ENCODE results near the gene ANXA4.
"Not testable (repeated sequence)": the region's sequence is repeated elsewhere in the genome, so short reads cannot be mapped to it uniquely, and the experiment has no call there.

The ANXA4 gene

DNA sequence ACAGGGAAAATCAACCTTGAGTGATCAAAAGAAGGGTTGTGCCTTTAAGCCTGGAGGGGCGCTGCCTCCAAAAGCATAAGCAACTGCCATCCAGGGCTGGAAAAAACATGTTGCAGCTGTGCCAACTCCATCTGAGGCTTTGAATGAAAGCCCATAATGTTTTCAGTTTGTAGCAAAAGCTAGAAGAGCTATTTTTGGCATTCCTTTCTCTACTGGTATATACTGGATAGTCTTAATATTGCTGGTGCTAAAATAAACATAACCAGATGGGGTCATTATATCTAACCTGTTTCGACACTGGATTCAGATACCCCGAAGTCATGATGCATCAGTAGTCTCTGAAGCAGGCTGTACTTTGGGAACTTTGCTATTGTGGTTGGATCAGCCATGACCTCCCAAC, 25.1 kb downstream of the ANXA4 start:
- no peak overlapping the region for H3K9ac ChIP-seq (ENCODE audit: insufficient read length)
- TF ChIP-seq EZH2 (IDR thresholded peaks at IDR 0.05) = no peak
- TF ChIP-seq POLR2AphosphoS5 (IDR thresholded peaks at IDR 0.05; ENCODE audit: borderline replicate concordance, low read depth, low read length) = no peak
- no peak for TF ChIP-seq FOXP2 (optimal IDR thresholded peaks at IDR 0.05; ENCODE audit: control extremely low read depth, extremely low read length, insufficient read depth)
- no peaks in the 10 kb centered on the region for H3K9me3 ChIP-seq (ENCODE audit: low read depth, low read length)
- no peak overlapping the region for H3K4me3 ChIP-seq
- no peaks in the 10 kb centered on the region for H3K36me3 ChIP-seq (ENCODE audit: insufficient read depth, low read length)
- no peak overlapping the region for H3K27ac ChIP-seq
- no peak for DNase-seq (ENCODE audit: low read depth, low spot score)

DNA sequence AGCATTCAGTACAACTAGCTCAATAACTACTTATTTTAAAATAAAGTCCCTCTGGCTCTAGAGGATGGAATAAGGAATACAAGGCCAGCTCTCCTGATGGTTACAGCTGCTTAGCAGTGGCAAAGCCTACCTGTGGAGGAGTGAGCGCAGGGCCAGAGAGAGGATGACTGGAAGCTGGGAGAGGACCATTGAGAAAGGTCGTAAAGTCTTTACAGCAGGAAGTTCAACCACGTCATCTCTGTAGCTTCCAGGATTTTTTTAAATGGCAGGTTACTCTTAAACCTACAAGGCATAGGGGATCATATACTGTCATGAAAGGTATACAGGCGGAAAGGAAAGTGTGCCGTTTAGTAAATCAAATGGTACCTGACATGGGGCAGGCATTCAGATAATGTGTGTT, 26.3 kb downstream of the ANXA4 start:
- H3K36me3 ChIP-seq (ENCODE audit: insufficient read depth, low read length) = no peaks in the 10 kb centered on the region
- no peaks in the 10 kb centered on the region for H3K9me3 ChIP-seq (ENCODE audit: low read depth, low read length)
- DNase-seq (ENCODE audit: low read depth, low spot score) = no peak
- H3K4me3 ChIP-seq = no peak overlapping the region
- H3K9ac ChIP-seq (ENCODE audit: insufficient read length) = no peak overlapping the region
- no peak overlapping the region for H3K27ac ChIP-seq
- TF ChIP-seq POLR2AphosphoS5 (IDR thresholded peaks at IDR 0.05; ENCODE audit: borderline replicate concordance, low read depth, low read length) (no peak), EZH2 (IDR thresholded peaks at IDR 0.05) (no peak), FOXP2 (optimal IDR thresholded peaks at IDR 0.05; ENCODE audit: control extremely low read depth, extremely low read length, insufficient read depth) (no peak)

DNA sequence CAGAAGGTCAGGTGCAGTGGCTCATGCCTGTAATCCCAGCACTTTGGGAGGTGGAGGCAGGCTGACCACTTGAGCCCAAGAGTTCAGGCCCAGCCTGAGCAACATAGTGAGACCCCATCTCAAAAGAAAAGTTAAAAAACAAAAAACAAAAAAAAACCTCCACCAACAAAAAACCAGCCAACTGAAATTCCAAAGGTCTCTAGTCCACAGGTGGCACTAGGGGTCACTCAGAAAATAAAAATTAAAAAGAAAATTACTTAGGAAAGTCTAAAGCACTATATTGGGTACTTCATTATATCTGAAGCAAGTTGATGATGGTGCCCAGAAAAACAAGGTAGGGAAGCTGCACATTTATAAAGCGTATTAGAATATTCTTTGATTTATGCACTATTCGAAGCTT, 26.9 kb downstream of the ANXA4 start:
- Histone ChIP-seq H3K9me3 (ENCODE audit: low read depth, low read length) (no peaks in the 10 kb centered on the region), H3K4me3 (no peak overlapping the region), H3K36me3 (ENCODE audit: insufficient read depth, low read length) (no peaks in the 10 kb centered on the region), H3K9ac (ENCODE audit: insufficient read length) (no peak overlapping the region), H3K27ac (no peak overlapping the region)
- no peak for DNase-seq (ENCODE audit: low read depth, low spot score)
- no peak for TF ChIP-seq FOXP2 (optimal IDR thresholded peaks at IDR 0.05; ENCODE audit: control extremely low read depth, extremely low read length, insufficient read depth)
- TF ChIP-seq EZH2 (IDR thresholded peaks at IDR 0.05) = no peak
- TF ChIP-seq POLR2AphosphoS5 (IDR thresholded peaks at IDR 0.05; ENCODE audit: borderline replicate concordance, low read depth, low read length) = no peak

DNA sequence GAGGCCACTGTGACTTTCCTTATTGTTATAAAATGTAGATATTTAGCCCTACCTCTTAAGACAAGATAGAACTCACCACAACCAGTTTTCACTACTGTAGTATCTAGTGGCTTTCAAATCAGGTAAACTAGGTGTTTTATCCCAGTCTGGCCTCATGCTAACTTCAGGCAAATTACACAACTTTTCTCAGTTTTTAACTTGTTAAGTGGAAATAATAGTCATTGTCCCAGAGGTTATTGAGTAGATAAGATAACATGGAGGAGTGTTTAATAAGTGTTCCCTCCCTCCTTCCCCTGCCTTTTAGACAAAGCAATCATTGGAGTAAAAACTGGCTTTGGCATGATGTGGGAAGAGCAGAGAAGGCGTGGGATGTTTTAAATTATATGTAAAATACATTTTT, 27.3 kb downstream of the ANXA4 start:
- TF ChIP-seq EZH2 (IDR thresholded peaks at IDR 0.05) = no peak
- TF ChIP-seq FOXP2 (optimal IDR thresholded peaks at IDR 0.05; ENCODE audit: control extremely low read depth, extremely low read length, insufficient read depth) = no peak
- no peak for TF ChIP-seq POLR2AphosphoS5 (IDR thresholded peaks at IDR 0.05; ENCODE audit: borderline replicate concordance, low read depth, low read length)
- Histone ChIP-seq H3K9me3 (ENCODE audit: low read depth, low read length) (no peaks in the 10 kb centered on the region), H3K4me3 (no peak overlapping the region), H3K27ac (no peak overlapping the region), H3K36me3 (ENCODE audit: insufficient read depth, low read length) (no peaks in the 10 kb centered on the region), H3K9ac (ENCODE audit: insufficient read length) (no peak overlapping the region)
- no peak for DNase-seq (ENCODE audit: low read depth, low spot score)

DNA sequence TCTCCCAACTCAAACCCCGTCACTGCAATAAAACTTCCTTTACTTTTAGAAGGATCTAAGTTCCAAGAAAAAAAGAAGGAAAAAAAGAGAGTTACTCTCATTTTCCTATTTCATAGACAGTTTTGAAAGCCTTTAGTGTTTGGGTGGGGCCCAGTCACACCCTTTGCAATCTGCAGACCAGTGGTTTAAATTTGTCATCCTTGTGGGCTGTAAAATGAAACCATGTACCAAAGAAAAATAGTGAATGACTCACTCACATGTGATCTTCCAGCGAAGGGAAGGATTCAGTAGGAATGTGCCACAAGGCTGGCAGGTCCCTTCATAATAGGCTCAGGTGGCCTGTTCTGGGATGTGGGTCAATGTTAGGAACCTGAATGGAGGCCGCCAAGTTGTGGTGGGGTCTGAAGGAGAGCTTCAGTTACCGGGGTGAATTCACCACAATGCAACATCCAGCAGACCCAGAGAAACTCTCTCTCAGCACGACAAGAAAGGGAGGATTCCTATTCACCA, 28.3 kb downstream of the ANXA4 start:
- Histone ChIP-seq H3K36me3 (ENCODE audit: insufficient read depth, low read length) (no peaks in the 10 kb centered on the region), H3K9me3 (ENCODE audit: low read depth, low read length) (no peaks in the 10 kb centered on the region), H3K4me3 (no peak overlapping the region), H3K27ac (no peak overlapping the region), H3K9ac (ENCODE audit: insufficient read length) (no peak overlapping the region)
- no peak for TF ChIP-seq POLR2AphosphoS5 (IDR thresholded peaks at IDR 0.05; ENCODE audit: borderline replicate concordance, low read depth, low read length)
- DNase-seq (ENCODE audit: low read depth, low spot score) = no peak

DNA sequence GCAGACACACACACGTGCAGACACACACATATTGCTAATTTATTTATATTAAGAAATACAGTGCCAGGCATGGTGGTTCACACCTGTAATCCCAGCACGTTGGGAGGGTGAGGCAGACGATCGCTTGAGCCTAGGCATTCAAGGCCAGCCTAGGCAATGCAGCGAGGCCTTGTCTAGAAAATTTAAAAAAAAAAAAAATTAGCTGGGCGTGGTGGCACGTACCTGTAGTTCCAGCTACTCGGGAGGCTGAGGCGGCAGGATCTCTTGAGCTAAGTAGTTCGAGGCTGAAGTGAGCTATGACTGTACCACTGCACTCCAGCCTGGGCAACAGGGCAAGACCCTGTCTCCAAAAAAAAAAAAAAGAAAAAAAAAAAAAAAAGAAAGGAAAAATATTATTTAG, 28.8 kb downstream of the ANXA4 start:
- Histone ChIP-seq H3K4me3 (no peak overlapping the region), H3K9me3 (ENCODE audit: low read depth, low read length) (no peaks in the 10 kb centered on the region), H3K9ac (ENCODE audit: insufficient read length) (no peak overlapping the region), H3K36me3 (ENCODE audit: insufficient read depth, low read length) (no peaks in the 10 kb centered on the region), H3K27ac (no peak overlapping the region)
- TF ChIP-seq FOXP2 (optimal IDR thresholded peaks at IDR 0.05; ENCODE audit: control extremely low read depth, extremely low read length, insufficient read depth) (no peak), POLR2AphosphoS5 (IDR thresholded peaks at IDR 0.05; ENCODE audit: borderline replicate concordance, low read depth, low read length) (no peak), EZH2 (IDR thresholded peaks at IDR 0.05) (no peak)
- no peak for DNase-seq (ENCODE audit: low read depth, low spot score)

DNA sequence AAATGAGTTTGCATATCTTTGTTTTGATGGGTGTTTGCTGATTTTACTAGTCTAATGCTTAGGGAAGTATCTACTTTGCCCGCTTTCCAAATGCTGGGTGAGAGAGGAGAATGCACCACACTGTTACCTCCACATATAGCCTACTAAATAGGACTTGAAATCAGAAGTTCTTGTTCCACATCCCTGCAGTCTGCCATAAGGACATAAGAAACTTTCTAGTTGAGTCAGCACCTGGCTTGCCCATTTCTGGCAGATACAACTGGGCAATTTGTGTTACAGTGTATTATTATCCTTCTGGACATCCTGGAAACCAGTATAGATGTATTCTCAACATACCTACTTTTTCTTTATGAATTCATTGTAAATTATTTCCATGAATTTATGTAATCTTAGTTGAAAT, 29.5 kb downstream of the ANXA4 start:
- TF ChIP-seq FOXP2 (optimal IDR thresholded peaks at IDR 0.05; ENCODE audit: control extremely low read depth, extremely low read length, insufficient read depth) (no peak), EZH2 (IDR thresholded peaks at IDR 0.05) (no peak), POLR2AphosphoS5 (IDR thresholded peaks at IDR 0.05; ENCODE audit: borderline replicate concordance, low read depth, low read length) (no peak)
- H3K4me3 ChIP-seq = no peak overlapping the region
- H3K27ac ChIP-seq = no peak overlapping the region
- H3K9me3 ChIP-seq (ENCODE audit: low read depth, low read length) = no peaks in the 10 kb centered on the region
- DNase-seq (ENCODE audit: low read depth, low spot score) = no peak
- H3K36me3 ChIP-seq (ENCODE audit: insufficient read depth, low read length) = no peaks in the 10 kb centered on the region
- no peak overlapping the region for H3K9ac ChIP-seq (ENCODE audit: insufficient read length)

DNA sequence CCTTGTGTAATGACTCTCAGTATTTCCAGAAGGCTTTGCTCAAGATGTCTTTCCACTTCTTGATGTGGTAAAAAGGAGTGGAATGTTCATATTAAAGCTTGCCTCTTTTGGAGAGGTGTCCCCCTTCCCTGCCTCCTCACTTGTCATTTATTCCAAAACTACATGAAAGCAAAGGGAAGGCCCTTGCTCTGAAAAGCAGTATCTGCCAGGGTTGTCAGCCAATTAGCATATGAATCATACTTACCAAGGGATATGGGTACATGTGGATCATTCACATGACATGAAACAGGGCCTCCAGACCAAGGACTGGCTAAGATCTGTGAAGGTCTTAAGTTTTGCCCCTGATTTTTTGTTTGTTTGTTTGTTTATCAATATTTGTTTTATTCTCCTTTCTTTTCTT, 31.3 kb downstream of the ANXA4 start:
- no peak overlapping the region for H3K9ac ChIP-seq (ENCODE audit: insufficient read length)
- H3K36me3 ChIP-seq (ENCODE audit: insufficient read depth, low read length) = no peaks in the 10 kb centered on the region
- DNase-seq (ENCODE audit: low read depth, low spot score) = no peak
- no peak overlapping the region for H3K27ac ChIP-seq
- H3K9me3 ChIP-seq (ENCODE audit: low read depth, low read length) = no peaks in the 10 kb centered on the region
- TF ChIP-seq POLR2AphosphoS5 (IDR thresholded peaks at IDR 0.05; ENCODE audit: borderline replicate concordance, low read depth, low read length) (no peak), FOXP2 (optimal IDR thresholded peaks at IDR 0.05; ENCODE audit: control extremely low read depth, extremely low read length, insufficient read depth) (no peak)
- no peak overlapping the region for H3K4me3 ChIP-seq

DNA sequence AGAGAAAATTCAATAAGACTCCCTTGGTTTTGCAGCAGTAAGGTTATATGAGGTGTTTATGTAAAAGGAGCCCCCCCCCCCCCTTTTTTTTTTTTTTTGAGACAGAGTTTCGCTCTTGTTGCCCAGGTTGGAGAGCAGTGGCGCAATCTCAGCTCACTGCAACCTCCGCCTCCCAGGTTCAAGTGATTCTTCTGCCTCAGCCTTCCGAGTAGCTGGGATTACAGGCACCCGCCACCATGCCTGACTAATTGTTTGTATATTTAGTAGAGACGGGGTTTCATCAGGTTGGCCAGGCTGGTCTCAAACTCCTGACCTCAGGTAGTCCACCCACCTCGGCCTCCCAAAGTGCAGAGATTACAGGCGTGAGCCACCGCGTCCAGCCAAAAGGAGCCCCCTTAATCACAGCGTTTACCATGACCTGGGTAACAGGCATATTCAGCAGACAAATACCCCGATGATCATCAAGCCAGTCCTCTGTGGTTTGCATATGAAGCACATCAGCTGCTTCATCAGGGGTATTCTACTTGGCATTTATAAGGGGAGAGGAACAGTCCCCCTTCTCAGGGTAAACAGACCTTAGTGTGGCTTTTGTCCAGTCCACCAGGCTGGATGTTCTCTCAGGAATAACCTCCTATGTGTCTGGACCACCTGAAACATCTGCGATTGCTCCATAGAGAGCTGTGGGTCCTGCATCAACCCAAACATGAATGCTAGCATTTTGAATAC, 32.5 kb downstream of the ANXA4 start:
- not testable (repeated sequence) for H3K36me3 ChIP-seq (ENCODE audit: insufficient read depth, low read length); H3K9ac ChIP-seq (ENCODE audit: insufficient read length); H3K9me3 ChIP-seq (ENCODE audit: low read depth, low read length); H3K4me3 ChIP-seq; DNase-seq (ENCODE audit: low read depth, low spot score); H3K27ac ChIP-seq

Measured in SK-N-MC (cell line).